SK-N-SH treated with all-trans-retinoic acid at 6 μM for 48 hours (cell line): ENCODE results near the gene HNRNPR.

Experiments used
- ATAC-seq: fragments of 200-7000 bp; cut with Tn5 transposase; 3 replicates; pipeline ENCODE4 v1.9.1; 2020; ENCODE audit warnings: mild to moderate bottlenecking, moderate library complexity
- ARNTL ChIP-seq: fragments of 450-650 bp; formaldehyde crosslinking; IDR thresholded peaks from 2 replicates; pipeline ENCODE4 v1.5.0; 2020; ENCODE audit warnings: low read depth, mild to moderate bottlenecking, moderate library complexity, borderline replicate concordance
- BACH2 ChIP-seq: fragments of 250-450 bp; sonication (Bioruptor Pico); IDR thresholded peaks from 2 replicates; pipeline ENCODE4 v1.9.0; 2021; ENCODE audit warnings: mild to moderate bottlenecking, borderline replicate concordance
- CSRNP3 ChIP-seq: fragments of 250-450 bp; sonication (Bioruptor Pico); IDR thresholded peaks from 2 replicates; pipeline ENCODE4 v1.5.1; 2021; ENCODE audit warnings: mild to moderate bottlenecking, moderate library complexity
- ESRRG ChIP-seq: fragments of 250-450 bp; sonication (Bioruptor Pico); IDR thresholded peaks from 2 replicates; pipeline ENCODE4 v1.6.1; 2021; ENCODE audit warnings: mild to moderate bottlenecking
- GLIS3 ChIP-seq: fragments of 250-450 bp; sonication (Bioruptor Pico); IDR thresholded peaks from 2 replicates; pipeline ENCODE4 v1.5.0; 2020; ENCODE audit warnings: mild to moderate bottlenecking, moderate library complexity
- ISL1 ChIP-seq: fragments of 250-450 bp; sonication (Bioruptor Pico); IDR thresholded peaks from 2 replicates; pipeline ENCODE4 v2.1.2; 2022; ENCODE audit warnings: mild to moderate bottlenecking, moderate library complexity
- OSR1 ChIP-seq: fragments of 250-450 bp; sonication (Bioruptor Pico); IDR thresholded peaks from 2 replicates; pipeline ENCODE4 v1.8.0; 2022; ENCODE audit warnings: moderate library complexity, mild to moderate bottlenecking, inconsistent platforms
- PPARA ChIP-seq: fragments of 250-450 bp; sonication (Bioruptor Pico); IDR thresholded peaks from 2 replicates; pipeline ENCODE4 v1.5.0; 2020; ENCODE audit warnings: mild to moderate bottlenecking, borderline replicate concordance
- RARB ChIP-seq: fragments of 250-450 bp; sonication (Bioruptor Pico); IDR thresholded peaks from 2 replicates; pipeline ENCODE4 v1.8.0; 2021; ENCODE audit warnings: mild to moderate bottlenecking, moderate library complexity
- SNAI2 ChIP-seq: fragments of 250-450 bp; sonication (Bioruptor Pico); IDR thresholded peaks from 2 replicates; pipeline ENCODE4 v1.5.0; 2020; ENCODE audit warnings: mild to moderate bottlenecking, moderate library complexity
- TCF4 ChIP-seq: fragments of 250-450 bp; sonication (Bioruptor Pico); IDR thresholded peaks from 2 replicates; pipeline ENCODE4 v1.8.0; 2021; ENCODE audit warnings: mild to moderate bottlenecking, moderate library complexity, borderline replicate concordance
- TOX ChIP-seq: fragments of 250-450 bp; sonication (Bioruptor Pico); IDR thresholded peaks from 2 replicates; pipeline ENCODE4 v1.8.0; 2021; ENCODE audit warnings: mild to moderate bottlenecking, moderate library complexity, borderline replicate concordance
- TSHZ2 ChIP-seq: fragments of 250-450 bp; sonication (Bioruptor Pico); IDR thresholded peaks from 2 replicates; pipeline ENCODE4 v1.5.0; 2020; ENCODE audit warnings: mild to moderate bottlenecking, moderate library complexity
- ZC3H10 ChIP-seq: fragments of 250-450 bp; sonication (Bioruptor Pico); IDR thresholded peaks from 2 replicates; pipeline ENCODE4 v1.5.1; 2021; ENCODE audit warnings: mild to moderate bottlenecking, moderate library complexity
- ZFP3 ChIP-seq: fragments of 250-450 bp; sonication (Bioruptor Pico); IDR thresholded peaks from 2 replicates; pipeline ENCODE4 v1.5.0; 2020; ENCODE audit warnings: mild to moderate bottlenecking, moderate library complexity
- ZFP30 ChIP-seq: fragments of 450-650 bp; formaldehyde crosslinking; IDR thresholded peaks from 2 replicates; pipeline ENCODE4 v1.5.0; 2022; ENCODE audit warnings: mild to moderate bottlenecking, moderate library complexity
- ZNF70 ChIP-seq: fragments of 450-650 bp; formaldehyde crosslinking; IDR thresholded peaks from 2 replicates; pipeline ENCODE4 v1.5.0; 2020; ENCODE audit warnings: mild to moderate bottlenecking, moderate library complexity
- ZNF8 ChIP-seq: fragments of 450-650 bp; formaldehyde crosslinking; IDR thresholded peaks from 2 replicates; pipeline ENCODE4 v1.5.0; 2020; ENCODE audit warnings: mild to moderate bottlenecking, moderate library complexity
- TF ChIP-seq, protein P1 (sequence below): fragments of 250-450 bp; sonication (Bioruptor Pico); IDR thresholded peaks from 2 replicates; pipeline ENCODE4 v1.8.0; 2021; ENCODE audit warnings: low read depth, mild to moderate bottlenecking, moderate library complexity, borderline replicate concordance
- TF ChIP-seq, protein P2 (sequence below): fragments of 250-450 bp; sonication (Bioruptor Pico); IDR thresholded peaks from 2 replicates; pipeline ENCODE4 v1.5.1; 2020; ENCODE audit warnings: low read depth, mild to moderate bottlenecking, moderate library complexity

Gene HNRNPR

DNA sequence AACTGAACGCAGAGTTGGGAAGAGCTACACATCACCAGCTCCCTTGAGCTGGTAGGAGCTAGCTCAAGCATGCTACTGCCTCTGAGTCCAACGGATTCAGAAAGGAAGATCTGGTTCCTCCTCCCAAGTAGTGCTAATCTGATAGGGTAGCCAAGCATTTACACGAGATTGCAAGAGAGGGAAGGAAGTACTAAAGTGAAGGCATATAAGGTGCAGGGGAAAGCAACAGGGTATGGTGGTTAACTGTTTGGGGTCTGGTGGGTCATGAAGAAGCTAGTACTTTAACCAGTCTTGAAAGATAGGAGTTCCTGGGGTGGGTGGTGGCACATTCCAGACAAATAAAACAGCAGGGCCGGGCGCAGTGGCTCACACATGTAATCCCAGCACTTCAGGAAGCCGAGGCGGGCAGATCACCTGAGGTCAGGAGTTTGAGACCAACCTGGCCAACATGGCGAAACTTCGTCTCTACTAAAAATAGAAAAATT is 45.8 kb upstream of the HNRNPR start (continued):
- TF ChIP-seq SNAI2 (no peak), ZFP30 (CRISPR knock-in tag) (no peak), ESRRG (CRISPR knock-in tag) (no peak), ZC3H10 (CRISPR knock-in tag) (no peak), OSR1 (CRISPR knock-in tag) (no peak), BACH2 (CRISPR knock-in tag) (no peak)

DNA sequence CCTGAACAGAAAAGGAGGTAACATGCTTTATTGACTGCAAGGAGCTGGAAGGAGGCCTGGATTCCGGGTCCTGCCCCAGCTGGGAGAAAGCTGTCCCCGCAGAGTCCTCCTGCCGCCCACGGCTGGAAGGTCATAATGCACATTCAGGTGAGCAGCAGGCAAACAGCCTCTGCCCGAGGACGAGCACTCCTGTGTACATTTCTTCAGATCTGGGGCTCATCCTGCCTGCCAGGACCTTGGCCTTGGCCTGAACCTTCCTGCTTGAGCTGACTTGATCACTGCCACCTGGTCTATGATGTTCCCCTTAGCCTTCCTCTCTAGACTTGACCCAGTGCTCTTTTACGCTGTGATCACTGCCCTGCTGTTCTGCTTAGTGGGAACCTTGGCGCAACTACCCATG is 43.4 kb upstream of the HNRNPR start:
- no peak for ATAC-seq
- TF ChIP-seq GLIS3 (CRISPR knock-in tag) = no peak
- TF ChIP-seq TOX (CRISPR knock-in tag) = no peak
- TF ChIP-seq SNAI2 = no peak
- TF ChIP-seq, protein P1, sequence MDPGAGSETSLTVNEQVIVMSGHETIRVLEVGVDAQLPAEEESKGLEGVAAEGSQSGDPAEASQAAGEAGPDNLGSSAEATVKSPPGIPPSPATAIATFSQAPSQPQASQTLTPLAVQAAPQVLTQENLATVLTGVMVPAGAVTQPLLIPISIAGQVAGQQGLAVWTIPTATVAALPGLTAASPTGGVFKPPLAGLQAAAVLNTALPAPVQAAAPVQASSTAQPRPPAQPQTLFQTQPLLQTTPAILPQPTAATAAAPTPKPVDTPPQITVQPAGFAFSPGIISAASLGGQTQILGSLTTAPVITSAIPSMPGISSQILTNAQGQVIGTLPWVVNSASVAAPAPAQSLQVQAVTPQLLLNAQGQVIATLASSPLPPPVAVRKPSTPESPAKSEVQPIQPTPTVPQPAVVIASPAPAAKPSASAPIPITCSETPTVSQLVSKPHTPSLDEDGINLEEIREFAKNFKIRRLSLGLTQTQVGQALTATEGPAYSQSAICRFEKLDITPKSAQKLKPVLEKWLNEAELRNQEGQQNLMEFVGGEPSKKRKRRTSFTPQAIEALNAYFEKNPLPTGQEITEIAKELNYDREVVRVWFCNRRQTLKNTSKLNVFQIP (CRISPR knock-in tag) = no peak
- no peak for TF ChIP-seq ISL1 (CRISPR knock-in tag)
- no peak for TF ChIP-seq RARB (CRISPR knock-in tag)
- TF ChIP-seq ESRRG (CRISPR knock-in tag) = no peak
- TF ChIP-seq ZC3H10 (CRISPR knock-in tag) = no peak
- TF ChIP-seq ARNTL (CRISPR knock-in tag) = no peak

GRCh38 chr1:23385119-23385621 is 41.1 kb upstream of the HNRNPR start:
- TF ChIP-seq ZC3H10 (CRISPR knock-in tag) (no peak), ZNF8 (CRISPR knock-in tag) (no peak), SNAI2 (no peak), TOX (CRISPR knock-in tag) (no peak), PPARA (CRISPR knock-in tag) (no peak), ZFP3 (CRISPR knock-in tag) (no peak), ZFP30 (CRISPR knock-in tag) (no peak), RARB (CRISPR knock-in tag) (no peak), ESRRG (CRISPR knock-in tag) (no peak), ARNTL (CRISPR knock-in tag) (no peak), CSRNP3 (no peak), ZNF70 (CRISPR knock-in tag) (no peak)
- TF ChIP-seq, protein P1 (CRISPR knock-in tag) = no peak
- TF ChIP-seq, protein P2, sequence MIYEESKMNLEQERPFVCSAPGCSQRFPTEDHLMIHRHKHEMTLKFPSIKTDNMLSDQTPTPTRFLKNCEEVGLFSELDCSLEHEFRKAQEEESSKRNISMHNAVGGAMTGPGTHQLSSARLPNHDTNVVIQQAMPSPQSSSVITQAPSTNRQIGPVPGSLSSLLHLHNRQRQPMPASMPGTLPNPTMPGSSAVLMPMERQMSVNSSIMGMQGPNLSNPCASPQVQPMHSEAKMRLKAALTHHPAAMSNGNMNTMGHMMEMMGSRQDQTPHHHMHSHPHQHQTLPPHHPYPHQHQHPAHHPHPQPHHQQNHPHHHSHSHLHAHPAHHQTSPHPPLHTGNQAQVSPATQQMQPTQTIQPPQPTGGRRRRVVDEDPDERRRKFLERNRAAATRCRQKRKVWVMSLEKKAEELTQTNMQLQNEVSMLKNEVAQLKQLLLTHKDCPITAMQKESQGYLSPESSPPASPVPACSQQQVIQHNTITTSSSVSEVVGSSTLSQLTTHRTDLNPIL (CRISPR knock-in tag) = no peak
- ATAC-seq = peak; percentile 39

DNA sequence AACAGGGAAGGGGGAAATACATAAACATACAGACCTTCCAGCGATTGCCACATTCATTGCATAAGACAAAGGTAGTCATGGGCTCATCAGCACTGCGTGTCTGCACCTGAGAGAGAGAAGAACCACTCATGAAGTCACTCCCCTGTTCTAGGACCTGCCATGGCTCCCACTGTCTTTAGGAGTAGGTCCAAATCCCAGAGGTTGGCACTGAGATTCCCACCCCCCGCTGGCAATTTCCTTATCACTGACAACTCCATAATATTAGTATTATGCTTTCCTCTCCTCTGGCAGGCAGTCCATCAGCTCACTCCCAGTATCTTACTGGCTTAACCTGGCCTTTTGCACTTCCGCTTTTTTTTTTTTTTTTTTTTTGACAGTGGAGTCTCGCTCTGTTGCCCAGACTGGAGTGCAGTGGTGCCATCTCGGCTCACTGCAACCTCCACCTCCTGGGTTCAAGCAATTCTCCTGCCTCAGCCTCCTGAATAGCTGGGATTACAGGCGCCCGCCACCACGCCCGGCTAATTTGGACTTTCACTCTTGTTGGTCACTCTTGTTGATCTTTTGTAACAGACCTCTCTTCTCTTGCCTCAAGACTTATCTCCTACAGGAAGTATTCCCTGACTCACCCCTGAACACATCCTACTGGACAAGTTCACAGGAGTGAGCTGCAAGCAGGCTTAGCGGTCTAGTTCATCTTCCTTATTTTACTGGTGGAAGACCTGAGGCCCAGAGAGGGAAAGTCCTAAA is 40.4 kb upstream of the HNRNPR start:
- ATAC-seq = peak; percentile 74
- TF ChIP-seq, protein P2 (CRISPR knock-in tag) = no peak
- TF ChIP-seq ZC3H10 (CRISPR knock-in tag) (no peak), RARB (CRISPR knock-in tag) (no peak), PPARA (CRISPR knock-in tag) (no peak), ARNTL (CRISPR knock-in tag) (no peak), GLIS3 (CRISPR knock-in tag) (no peak), TSHZ2 (CRISPR knock-in tag) (no peak), ESRRG (CRISPR knock-in tag) (no peak), TCF4 (no peak)
- TF ChIP-seq, protein P1 (CRISPR knock-in tag) = no peak
